HFF-Myc (cell line): Measurements from ENCODE around the gene NSG1.

Experiments
- DNase-seq: peaks from one replicate; pipeline ENCODE4 v3.0.0-alpha.2; 2011; ENCODE audit warnings: low read depth; ENCODE audit errors: extremely low read depth
- H3K4me3 ChIP-seq: replicated peaks from 2 replicates; pipeline ENCODE4 v1.5.1; 2011; ENCODE audit warnings: low read depth, mild to moderate bottlenecking, control low read depth, low read length
- CTCF ChIP-seq: IDR thresholded peaks from 2 replicates; pipeline ENCODE4 v1.5.1; 2012; ENCODE audit warnings: mild to moderate bottlenecking, low read depth, low read length, control low read depth; ENCODE audit errors: missing control alignments

NSG1 gene

DNA sequence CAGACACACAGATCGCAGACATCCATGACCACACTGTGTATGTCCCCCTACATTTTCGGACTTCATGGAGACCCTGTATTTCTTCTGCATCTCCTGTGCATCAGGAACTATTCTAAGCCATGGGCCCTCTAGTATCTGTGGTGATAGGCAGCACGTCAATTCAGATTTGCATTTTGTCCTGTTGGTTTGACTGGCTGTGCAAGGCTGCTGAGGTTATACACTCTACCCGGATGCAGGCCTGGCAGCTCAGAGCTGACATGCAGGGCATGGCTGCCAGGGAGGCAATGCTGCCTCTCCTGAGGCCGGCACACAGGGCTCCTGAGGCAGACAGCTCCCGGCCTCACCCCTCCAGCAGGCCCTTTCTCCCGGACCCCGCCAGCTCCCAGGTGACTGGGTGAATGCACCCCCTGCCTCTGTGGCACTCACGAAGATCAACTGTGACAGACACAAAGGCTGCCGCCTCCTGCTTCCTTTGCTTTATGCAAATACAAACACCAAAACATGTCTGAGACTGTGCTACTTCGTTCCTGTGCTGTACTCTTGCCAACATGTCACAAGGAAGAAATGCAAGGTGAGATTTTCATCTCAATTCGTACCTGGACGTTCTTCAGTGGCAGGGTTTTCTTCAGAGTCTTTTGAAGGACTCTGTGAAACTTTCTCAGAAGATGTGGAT lies 51.0 kb downstream of the NSG1 start:
- H3K4me3 ChIP-seq = no peak overlapping the region
- TF ChIP-seq CTCF = no peak
- DNase-seq = no peak

- H3K4me3 ChIP-seq = no peak overlapping the region
- TF ChIP-seq CTCF = no peak
- no peak for DNase-seq
These were observed 52.0 kb downstream of the NSG1 start for GRCh38 chr4:4438891-4439290.

- no peak for TF ChIP-seq CTCF
- H3K4me3 ChIP-seq = no peak overlapping the region
- no peak for DNase-seq
These were observed 52.9 kb downstream of the NSG1 start for GRCh38 chr4:4439782-4440181.

GRCh38 chr4:4440333-4441061 lies 53.6 kb downstream of the NSG1 start:
- TF ChIP-seq CTCF = no peak
- no peak overlapping the region for H3K4me3 ChIP-seq
- DNase-seq = no peak

DNA sequence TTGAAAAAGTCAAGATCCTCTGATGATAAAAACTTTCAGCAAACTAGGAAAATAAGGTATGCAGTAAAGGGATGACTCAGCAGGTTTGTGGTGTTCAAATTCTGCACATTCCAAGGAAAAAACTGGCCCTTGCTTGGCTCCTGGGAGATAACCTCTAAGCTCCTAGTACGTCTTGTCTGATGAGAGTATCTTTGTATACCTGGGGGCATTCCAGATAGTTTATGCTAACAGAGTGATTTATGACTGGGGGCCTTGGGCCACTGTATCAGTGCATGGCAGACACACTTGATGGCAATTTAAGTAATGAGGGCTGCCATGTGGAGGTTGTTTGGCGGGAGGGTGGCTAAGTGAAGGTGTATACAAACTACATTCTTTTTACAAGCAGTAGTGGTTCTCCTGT lies 56.9 kb downstream of the NSG1 start:
- H3K4me3 ChIP-seq = no peak overlapping the region
- TF ChIP-seq CTCF = no peak
- DNase-seq = no peak

DNA sequence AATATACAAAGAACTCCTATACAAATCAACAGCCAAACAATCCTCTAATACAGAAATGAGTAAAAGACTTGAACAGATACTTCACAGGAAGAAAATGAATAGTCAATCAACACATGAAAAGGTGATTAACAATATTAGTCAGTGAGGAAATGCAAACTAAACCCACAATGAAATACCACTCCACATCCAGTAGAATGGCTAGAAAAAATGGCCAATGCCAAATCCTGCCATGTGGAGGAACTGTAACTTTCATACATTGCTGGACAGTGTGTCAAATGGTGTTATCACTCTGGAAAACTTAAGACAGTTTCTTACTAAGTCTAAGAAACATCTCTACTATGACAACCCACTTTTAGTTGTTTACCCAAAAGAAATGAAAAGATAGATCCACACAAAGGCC lies 59.5 kb downstream of the NSG1 start:
- no peak for DNase-seq
- no peak overlapping the region for H3K4me3 ChIP-seq
- no peak for TF ChIP-seq CTCF
